Middle frontal gyrus (tissue), 1 donor: ENCODE measurements around the gene UTS2.

ENCODE experiments used
- DNase-seq: peaks from one replicate; pipeline ENCODE4 v3.0.0-alpha.2; 2015; ENCODE audit warnings: low spot score; ENCODE audit errors: extremely low spot score

UTS2 gene

DNA sequence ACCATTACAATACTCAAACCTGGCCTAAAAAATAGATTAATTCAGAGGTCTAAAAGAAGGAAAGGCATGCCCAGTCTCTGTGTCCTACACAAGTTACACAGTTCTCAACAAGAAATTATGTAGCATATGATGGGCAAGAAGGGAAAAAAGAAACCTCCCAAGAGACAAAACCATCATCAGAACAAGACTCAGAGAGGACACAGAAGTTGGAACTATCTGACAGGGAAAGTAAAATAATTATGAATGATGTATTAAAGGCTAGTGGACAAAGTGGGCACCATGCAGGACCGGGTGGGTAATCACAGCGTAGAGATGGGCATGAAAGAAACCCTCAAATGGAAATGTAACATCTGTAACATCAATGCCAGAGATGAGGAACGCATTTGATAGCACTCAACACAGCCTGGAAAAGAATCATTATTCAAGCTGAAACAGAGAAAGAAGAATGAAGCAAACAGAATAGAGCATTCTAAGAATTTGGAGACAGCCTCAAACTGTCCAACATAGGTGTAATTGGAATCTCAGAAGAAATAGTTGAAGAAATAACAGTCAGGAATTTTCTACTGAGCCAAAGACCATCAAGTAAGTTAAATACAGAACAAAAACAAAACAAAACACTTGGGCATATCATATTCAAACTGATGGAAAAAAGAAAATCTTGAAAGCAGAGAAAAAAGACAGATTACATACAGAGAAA is 39.0 kb downstream of the UTS2 start:
- DNase-seq, result no peak

GRCh38 chr1:7811476-7811875 is 41.4 kb downstream of the UTS2 start:
- DNase-seq, result no peak

DNA sequence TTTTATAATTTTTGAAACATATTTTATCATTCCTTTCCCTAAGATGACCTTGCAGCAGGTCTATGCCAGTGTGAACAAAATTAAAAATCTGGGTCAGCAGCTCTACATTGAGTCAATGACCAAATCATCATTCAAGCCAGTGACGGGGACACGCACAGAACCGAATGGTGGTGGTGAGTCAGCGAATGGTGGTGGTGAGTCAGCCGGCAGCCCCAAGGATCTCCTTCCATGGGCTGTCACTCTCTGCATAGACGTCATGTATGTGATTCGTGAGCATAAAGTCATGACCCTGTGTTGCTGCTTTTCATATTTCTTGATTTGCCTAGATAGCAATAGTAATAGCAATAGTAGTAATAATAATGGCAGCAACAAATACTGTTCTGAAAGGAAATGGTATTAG is 42.5 kb downstream of the UTS2 start:
- no peak for DNase-seq

DNA sequence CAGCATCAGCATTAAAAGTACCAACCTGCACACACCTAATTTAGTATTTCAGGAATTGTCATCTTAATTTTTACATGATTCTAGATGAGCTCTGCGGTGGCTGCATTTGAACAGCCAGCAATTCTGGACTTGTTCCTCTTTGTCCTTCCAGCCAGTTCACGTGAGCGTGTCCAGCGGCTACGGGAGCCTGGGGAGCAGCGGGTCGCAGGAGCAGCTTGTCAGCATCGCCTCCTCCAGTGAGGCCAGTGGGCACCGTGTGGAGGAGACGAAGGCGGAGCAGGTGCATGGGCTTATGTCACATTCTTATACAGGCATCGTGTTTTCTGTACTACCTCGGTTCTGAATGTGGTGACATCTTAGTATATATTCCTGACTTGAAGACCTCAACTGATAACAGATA is 43.1 kb downstream of the UTS2 start:
- no peak for DNase-seq

DNA sequence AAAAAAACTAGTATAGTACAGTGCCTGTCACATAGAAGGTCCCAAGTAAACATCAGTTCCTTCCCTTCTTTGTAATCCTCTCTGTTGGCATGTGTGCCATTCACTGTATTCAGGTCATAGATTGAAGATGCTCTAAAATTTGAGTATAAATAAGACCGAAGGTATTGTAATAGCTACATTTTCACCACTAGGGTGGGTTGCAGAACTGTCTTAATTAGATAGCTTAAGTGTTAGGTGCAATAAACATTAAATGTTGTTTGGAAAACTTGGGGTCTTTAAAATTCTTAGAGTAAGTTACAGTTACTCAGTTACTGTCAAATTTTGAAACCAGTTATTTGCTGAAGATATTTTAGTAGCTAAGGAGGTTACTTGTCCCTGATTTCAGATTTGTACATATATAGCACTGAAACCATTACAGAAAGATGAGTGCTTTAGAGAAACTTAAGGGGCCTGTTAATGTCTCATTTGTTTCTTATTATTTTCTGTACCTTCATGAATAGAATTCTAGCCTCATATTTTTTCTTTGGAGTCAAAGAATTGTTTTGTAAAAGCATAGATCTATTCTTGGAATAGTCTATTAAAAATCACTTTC is 44.5 kb downstream of the UTS2 start:
- no peak for DNase-seq

DNA sequence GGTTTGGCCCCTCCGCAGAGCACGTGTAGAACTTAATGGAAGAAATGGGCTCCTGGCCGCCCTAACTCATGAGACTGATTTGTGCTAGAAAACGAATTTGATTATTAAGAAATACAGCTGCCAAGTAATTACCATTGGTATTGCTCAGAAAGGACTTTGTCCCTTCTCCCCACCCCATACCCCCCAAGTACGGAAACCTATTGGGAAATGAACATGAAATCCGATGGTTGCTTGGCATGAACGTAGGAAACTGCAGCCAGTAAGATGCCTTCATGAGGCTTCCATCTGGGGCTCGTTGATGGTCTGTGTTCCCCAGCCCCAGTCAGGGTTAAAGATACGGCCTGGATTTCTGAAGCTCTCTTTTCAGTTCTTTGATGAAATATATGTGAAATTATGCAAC is 47.4 kb downstream of the UTS2 start:
- DNase-seq, result no peak
